ENCODE data around the gene VWA7.

VWA7 gene

DNA sequence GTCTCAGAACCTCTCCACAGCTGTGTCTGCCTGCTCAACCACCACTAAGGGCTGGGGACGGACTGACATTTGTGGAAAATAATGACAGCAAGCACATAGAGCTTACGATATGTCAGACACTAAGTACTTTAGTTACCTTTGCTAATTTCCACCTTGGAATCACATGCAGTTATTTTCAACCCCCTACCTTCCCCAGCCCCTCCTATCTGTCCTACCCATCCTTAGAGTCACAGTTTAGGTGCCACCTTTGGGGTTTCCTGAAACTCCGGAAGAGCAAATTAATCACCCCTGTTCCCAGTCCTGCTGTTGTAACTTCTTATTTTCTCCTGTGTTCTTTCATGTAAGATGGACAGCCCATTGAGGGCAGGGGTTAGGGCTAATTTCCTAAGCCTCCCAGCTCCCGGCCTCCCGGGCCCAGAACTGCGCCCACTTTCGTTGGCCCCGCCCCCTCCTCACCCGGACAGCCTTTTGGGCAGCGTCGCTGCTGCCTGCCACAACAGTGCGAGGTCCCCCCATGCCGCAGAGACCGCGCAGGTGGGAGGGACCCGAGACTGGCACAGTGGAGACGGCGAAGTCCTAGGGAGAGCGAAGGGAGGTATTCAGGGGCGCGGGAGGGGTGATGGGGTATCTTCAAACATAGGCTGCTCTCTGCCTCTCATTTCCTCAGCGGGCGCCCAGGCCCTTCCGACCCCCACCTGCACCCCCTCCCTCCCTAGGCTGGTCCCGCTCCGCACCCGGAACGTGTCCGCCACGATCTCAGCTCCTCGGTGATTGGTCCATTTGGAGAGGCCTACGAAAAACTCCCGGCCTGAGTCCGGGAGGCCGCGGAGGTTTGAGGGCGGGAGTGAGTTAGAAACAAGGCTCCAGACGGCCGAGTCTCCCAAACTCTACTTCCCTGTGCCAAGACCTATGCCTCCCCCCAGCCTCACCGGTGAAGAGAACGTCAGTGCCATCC is 49.1 kb downstream of the VWA7 start:
- no peak for DNase-seq

DNA sequence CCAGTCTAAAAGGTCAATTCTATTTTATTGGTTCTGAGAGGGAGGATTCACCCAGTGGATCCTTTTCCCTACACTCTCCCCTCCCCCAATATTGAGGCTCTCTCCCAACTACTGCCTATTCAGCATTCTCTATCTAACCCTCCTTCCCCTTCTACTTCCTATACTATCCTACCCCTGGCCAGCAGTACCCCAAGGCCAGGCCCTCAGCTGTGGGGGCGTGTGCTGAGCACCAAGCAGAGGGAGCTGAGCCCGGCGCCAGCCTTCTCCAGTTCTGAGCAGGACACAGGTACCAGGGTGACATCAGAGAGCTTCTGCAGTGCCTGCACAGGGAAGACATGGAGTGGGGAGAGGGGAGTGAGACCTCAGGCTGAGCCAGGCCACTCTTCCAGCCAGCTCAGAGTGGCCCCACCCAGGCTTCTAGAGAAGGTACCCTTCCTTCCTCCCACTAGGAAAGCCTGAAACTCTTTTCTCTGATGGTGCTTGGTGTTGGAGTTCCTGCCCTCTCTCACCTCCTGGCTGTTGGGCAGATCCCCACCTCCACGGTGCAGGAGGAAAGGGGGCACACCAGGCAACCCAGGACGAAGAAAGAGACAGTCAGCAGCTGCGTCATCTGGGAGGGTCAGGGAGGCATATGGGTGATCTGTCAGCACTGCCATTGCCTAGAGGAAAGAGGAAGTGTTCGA is 50.0 kb downstream of the VWA7 start:
- DNase-seq: peak; percentile 91

GRCh38 chr6:31725502-31726350 is 51.4 kb downstream of the VWA7 start:
- no peak for DNase-seq

DNA sequence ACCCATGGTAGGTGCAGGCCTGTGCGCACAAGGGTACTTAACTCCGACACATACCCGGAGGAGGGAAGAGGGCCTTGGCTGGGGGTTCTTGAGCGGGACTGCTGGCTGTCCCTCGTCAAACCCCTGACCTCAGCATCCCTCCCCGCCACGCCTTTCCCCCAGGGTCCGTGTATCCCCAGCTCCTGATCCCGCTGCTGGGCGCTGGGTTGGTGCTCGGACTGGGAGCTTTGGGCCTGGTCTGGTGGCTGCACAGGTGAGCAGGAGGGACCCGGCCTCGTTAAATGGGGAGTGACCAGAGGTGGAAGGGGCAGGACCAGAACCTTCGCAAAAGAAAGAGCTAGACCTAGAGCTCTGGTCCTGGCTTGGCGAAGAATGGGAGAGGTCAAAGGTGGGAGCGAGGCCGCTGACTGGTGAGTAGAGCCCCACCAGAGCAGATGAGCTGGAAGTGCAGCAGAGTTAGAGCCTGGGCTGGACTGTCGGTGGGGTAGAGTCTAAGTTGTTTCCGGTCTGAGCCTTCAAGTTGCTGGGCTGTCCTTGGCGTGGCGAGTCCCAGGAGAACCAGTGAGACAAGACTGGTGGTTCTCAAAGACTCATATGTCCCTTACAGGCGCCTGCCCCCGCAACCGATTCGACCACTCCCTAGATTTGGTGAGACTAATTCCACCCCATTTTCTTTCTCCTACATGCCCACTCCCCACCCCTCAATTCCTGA is 53.0 kb downstream of the VWA7 start:
- no peak for DNase-seq

DNA sequence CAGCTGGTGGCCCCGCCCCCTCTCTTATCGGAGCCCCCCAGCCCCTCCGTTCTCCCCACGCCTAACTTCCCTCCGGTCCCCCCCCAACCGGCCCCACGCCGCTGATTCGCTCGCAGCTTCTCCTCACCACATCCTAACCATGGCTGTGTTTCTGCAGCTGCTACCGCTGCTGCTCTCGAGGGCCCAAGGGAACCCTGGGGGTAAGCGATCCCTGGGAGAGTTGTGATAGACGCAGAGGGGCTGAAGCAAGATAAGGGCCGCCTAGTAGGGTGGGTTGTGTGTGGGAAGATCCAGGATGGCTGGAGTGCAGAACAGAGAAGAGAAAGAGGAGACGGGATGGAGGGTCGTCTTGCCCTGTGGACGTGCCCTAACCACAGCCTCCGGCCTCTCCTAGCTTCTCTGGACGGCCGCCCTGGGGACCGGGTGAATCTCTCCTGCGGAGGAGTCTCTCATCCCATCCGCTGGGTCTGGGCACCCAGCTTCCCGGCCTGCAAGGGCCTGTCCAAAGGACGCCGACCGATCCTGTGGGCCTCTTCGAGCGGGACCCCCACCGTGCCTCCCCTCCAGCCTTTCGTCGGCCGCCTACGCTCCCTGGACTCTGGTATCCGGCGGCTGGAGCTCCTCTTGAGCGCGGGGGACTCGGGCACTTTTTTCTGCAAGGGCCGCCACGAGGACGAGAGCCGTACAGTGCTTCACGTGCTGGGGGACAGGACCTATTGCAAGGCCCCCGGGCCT is 53.7 kb downstream of the VWA7 start, which contains the start of gene MPIG6B:
Gene MPIG6B, plus strand, starts transcription at position 129 of the 735 bp plus-strand sequence. Its CDS starts 11 bp downstream, at position 140.
- DNase-seq: no peak

GRCh38 chr6:31722173-31722572 is 55.0 kb downstream of the VWA7 start:
- DNase-seq: no peak

DNA sequence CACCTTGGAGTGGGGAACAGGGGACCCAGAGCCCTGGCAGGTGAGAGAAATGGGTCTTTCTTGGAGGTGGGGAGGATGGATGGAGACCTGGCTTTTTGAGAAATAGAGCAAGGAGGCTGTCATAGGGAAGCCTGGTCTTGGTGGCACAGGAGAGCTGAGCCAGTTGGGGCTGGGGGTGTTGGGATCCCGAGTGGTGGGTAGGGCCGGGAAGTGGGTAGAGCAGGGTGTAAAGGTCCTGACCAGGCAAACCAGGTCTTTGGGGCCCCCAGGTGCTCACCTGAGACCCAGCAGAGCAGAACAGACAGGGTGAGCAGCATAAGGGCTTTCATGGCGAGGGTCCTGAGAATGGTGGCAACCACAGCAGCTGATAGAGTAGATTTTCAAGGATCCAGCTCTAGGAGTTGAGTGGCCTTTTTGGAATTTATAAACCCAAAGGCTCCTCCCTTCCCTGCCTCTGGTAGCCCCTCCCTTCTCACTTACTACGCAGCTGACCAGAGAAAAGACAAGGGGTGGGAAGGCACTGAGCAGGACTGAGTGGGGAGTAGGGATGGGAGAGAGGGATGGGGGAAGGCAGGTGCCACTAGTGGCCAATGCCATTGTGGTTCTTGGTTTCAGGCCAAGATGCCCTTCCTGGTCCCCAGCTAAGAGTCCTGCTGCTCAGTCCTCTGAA is 55.6 kb downstream of the VWA7 start, which contains the start of gene LY6G6C:
Gene LY6G6C, minus strand, starts transcription at position 396 of the 670 bp plus-strand sequence. Its CDS starts 67 bp downstream, at position 329.
- no peak for DNase-seq

GRCh38 chr6:31720196-31720770 is 56.8 kb downstream of the VWA7 start:
- DNase-seq: no peak

DNA sequence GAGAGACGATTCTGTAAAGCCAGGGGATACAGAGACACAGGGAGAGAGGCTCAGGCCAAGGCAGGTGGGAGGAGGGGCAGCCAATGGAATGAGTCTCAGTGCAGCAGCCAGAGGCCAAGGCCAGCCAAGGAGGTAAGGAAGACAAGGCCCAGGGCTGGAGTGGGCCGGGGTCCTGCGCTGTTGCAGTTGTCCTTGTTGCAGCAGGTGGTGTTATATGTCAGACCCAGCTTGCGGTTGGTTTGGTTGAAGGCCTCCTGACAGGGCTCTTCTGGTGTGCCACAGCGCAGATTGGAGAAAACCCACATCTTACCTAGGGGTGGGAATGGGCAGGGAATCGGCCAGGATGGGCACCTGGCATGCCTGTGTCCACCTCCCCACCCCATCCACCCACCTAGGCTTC is 58.1 kb downstream of the VWA7 start:
- DNase-seq: no peak

GRCh38 chr6:31718265-31718664 is 58.9 kb downstream of the VWA7 start:
- no peak for DNase-seq

DNA sequence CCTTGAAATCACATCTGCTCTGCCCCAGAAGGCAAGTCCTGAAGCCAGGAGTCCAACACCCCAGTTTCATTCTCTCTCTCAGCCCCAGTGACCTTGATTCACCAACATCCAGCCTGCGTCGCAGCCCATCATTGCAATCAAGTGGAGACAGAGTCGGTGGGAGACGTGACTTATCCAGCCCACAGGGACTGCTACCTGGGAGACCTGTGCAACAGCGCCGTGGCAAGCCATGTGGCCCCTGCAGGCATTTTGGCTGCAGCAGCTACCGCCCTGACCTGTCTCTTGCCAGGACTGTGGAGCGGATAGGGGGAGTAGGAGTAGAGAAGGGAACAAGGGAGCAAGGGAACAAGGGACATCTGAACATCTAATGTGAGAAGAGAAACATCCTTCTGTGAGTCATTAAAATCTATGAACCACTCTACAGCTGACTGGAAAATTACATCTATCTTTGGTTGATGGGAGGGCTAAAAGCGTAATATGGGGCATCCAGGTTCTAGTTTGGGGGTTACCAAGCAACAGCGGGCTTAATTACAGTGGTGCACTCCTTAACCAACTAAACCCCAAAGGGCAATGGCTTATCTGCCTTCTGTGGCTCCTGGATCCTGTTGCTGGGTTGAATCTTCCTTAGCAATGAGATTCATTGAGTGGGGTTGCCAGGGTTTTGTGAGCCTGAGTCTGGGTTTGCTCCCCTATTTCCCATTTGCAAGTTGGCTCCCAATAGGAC is 59.5 kb downstream of the VWA7 start:
- no peak for DNase-seq
